RPMI7951 (cell line): ENCODE data around the gene TOM1. TPM values are rescaled to one million over a fixed set of nuclear protein-coding genes. Genes with fewer than 3 reads are reported as not detected.

Experiments
- DNase-seq: peaks from one replicate; pipeline ENCODE4 v3.0.0-alpha.2; 2012; ENCODE audit warnings: low read depth
- total RNA-seq: library from RNA; depleted of rRNA; stranded (reverse); fragments of >200 nt; shearing (Covaris generic); gene quantifications from 2 replicates; pipeline ENCODE4 v1.2.3, GENCODE V29; 2014

Gene TOM1
- total RNA-seq, 1 experiment from 2014 or later: 19.7 TPM

GRCh38 chr22:35324067-35324466, 24.4 kb downstream of the TOM1 start:
- DNase-seq: no peak

GRCh38 chr22:35324762-35325161, 25.1 kb downstream of the TOM1 start:
- DNase-seq: no peak

GRCh38 chr22:35325209-35325608, 25.5 kb downstream of the TOM1 start:
- DNase-seq: no peak

- no peak for DNase-seq
Measured at GRCh38 chr22:35326854-35327562, 27.3 kb downstream of the TOM1 start.

- no peak for DNase-seq
Measured at GRCh38 chr22:35327690-35328471, 28.2 kb downstream of the TOM1 start.

GRCh38 chr22:35328472-35328885, 28.8 kb downstream of the TOM1 start:
- DNase-seq: no peak

GRCh38 chr22:35329114-35329847, 29.6 kb downstream of the TOM1 start:
- no peak for DNase-seq

- peak; percentile 74 for DNase-seq
Measured at GRCh38 chr22:35330258-35330861, 30.7 kb downstream of the TOM1 start.

GRCh38 chr22:35332278-35332677, 32.6 kb downstream of the TOM1 start:
- DNase-seq: no peak

- no peak for DNase-seq
Measured at GRCh38 chr22:35333220-35333619, 33.5 kb downstream of the TOM1 start.

- no peak for DNase-seq
Measured at GRCh38 chr22:35334004-35334403, 34.3 kb downstream of the TOM1 start.

- no peak for DNase-seq
Measured at GRCh38 chr22:35335468-35335867, 35.8 kb downstream of the TOM1 start.

- no peak for DNase-seq
Measured at GRCh38 chr22:35335936-35336781, 36.5 kb downstream of the TOM1 start.

- no peak for DNase-seq
Measured at GRCh38 chr22:35337932-35338331, 38.2 kb downstream of the TOM1 start.

- DNase-seq: no peak
Measured at GRCh38 chr22:35341090-35341874, 41.6 kb downstream of the TOM1 start.

- DNase-seq: no peak
Measured at GRCh38 chr22:35342390-35342789, 42.7 kb downstream of the TOM1 start.

- DNase-seq: no peak
Measured at GRCh38 chr22:35343664-35344550, 44.2 kb downstream of the TOM1 start.

- no peak for DNase-seq
Measured at GRCh38 chr22:35344956-35345690, 45.4 kb downstream of the TOM1 start.
